T47D (cell line): Measurements from ENCODE around the gene GSTT2.

ENCODE experiments used
- DNase-seq, 2 experiments: peaks; one replicate each; pipeline versions ENCODE4 v3.0.0 to v3.0.0-alpha.2; 2011 to 2012; ENCODE audit warnings: low read depth in 1 of 2, low spot score in 1 of 2
- JUND ChIP-seq: IDR thresholded peaks from 2 replicates; pipeline ENCODE4 v1.6.1; 2012; ENCODE audit warnings: low read depth
- in situ Hi-C: cut with HindIII; loops from 2 replicates; pipeline ENCODE4 v1.10.0; 2016; ENCODE audit warnings: low sequenced_read_pairs, low pct_unique_long_range_greater_than_20kb

Gene GSTT2

GRCh38 chr22:24009227-24010017, 29.5 kb downstream of the GSTT2 start:
- in situ Hi-C loops: no loop called here
- no peak for TF ChIP-seq JUND
- DNase-seq: no peak

- TF ChIP-seq JUND: no peak
- DNase-seq: no peak
- in situ Hi-C loops: no loop called here
Observed at GRCh38 chr22:24010018-24010391, 30.1 kb downstream of the GSTT2 start.

GRCh38 chr22:24011735-24012068, 31.8 kb downstream of the GSTT2 start:
- peak; percentile 14 to 45 for DNase-seq
- in situ Hi-C loops: no loop called here
- TF ChIP-seq JUND: no peak

- DNase-seq: no peak
- TF ChIP-seq JUND: no peak
- in situ Hi-C loops: no loop called here
Observed at GRCh38 chr22:24016156-24016555, 36.2 kb downstream of the GSTT2 start.

- DNase-seq: no peak
- in situ Hi-C loops: no loop called here
- no peak for TF ChIP-seq JUND
Observed at GRCh38 chr22:24021304-24021703, 41.4 kb downstream of the GSTT2 start.

GRCh38 chr22:24023204-24023789, 43.4 kb downstream of the GSTT2 start:
- in situ Hi-C loops: no loop called here
- no peak for TF ChIP-seq JUND

GRCh38 chr22:24024354-24024753, 44.4 kb downstream of the GSTT2 start:
- DNase-seq: no peak
- in situ Hi-C loops: no loop called here
- no peak for TF ChIP-seq JUND

More at GRCh38 chr22:24023204-24023789, 43.4 kb downstream of the GSTT2 start:
- no peak for DNase-seq

GRCh38 chr22:24025475-24025874, 45.5 kb downstream of the GSTT2 start:
- DNase-seq: no peak
- TF ChIP-seq JUND: no peak
- in situ Hi-C loops: no loop called here

GRCh38 chr22:24026056-24026455, 46.1 kb downstream of the GSTT2 start:
- TF ChIP-seq JUND: no peak
- DNase-seq: no peak
- in situ Hi-C loops: no loop called here

GRCh38 chr22:24026733-24027132, 46.8 kb downstream of the GSTT2 start:
- TF ChIP-seq JUND: no peak
- in situ Hi-C loops: no loop called here
- no peak for DNase-seq

- DNase-seq: no peak
- in situ Hi-C loops: no loop called here
- no peak for TF ChIP-seq JUND
Observed at GRCh38 chr22:24027389-24027975, 47.5 kb downstream of the GSTT2 start.

GRCh38 chr22:24027991-24028390, 48.1 kb downstream of the GSTT2 start:
- TF ChIP-seq JUND: no peak
- in situ Hi-C loops: no loop called here
- no peak for DNase-seq

GRCh38 chr22:24028533-24028932, 48.6 kb downstream of the GSTT2 start:
- DNase-seq: no peak
- TF ChIP-seq JUND: no peak
- in situ Hi-C loops: no loop called here
